Measurements from ENCODE around the gene STAT4.

DNA sequence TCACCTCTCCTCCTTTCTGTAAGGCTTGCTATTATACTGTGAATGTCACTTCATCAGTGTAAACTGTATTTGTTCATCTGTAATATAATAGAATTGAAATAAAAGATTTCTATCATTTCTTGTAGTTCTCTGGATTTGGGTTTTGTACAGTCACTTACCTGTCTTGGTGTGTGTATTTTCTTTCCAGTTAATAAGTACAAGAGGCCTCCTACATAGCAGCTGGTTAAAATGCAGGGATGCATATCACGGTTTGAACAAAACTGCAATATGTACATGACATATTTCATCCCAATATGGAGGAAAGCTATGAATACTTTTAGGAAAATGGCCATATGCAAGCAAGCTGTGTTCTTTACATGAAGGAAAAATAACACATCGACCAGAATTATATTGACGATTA lies 131.4 kb downstream of the STAT4 start:
- TF ChIP-seq, protein P1, sequence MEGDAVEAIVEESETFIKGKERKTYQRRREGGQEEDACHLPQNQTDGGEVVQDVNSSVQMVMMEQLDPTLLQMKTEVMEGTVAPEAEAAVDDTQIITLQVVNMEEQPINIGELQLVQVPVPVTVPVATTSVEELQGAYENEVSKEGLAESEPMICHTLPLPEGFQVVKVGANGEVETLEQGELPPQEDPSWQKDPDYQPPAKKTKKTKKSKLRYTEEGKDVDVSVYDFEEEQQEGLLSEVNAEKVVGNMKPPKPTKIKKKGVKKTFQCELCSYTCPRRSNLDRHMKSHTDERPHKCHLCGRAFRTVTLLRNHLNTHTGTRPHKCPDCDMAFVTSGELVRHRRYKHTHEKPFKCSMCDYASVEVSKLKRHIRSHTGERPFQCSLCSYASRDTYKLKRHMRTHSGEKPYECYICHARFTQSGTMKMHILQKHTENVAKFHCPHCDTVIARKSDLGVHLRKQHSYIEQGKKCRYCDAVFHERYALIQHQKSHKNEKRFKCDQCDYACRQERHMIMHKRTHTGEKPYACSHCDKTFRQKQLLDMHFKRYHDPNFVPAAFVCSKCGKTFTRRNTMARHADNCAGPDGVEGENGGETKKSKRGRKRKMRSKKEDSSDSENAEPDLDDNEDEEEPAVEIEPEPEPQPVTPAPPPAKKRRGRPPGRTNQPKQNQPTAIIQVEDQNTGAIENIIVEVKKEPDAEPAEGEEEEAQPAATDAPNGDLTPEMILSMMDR (IDR thresholded peaks at IDR 0.05; ENCODE audit: low read length) = no peak
- TF ChIP-seq EZH2 (optimal IDR thresholded peaks at IDR 0.05; ENCODE audit: low read depth, low read length) = no peak

Data from MM.1S (cell line).